ENCODE measurements around the gene KMO.

KMO gene

GRCh38 chr1:241631674-241632073, 99.5 kb downstream of the KMO start:
- DNase-seq, result no peak

- no peak for DNase-seq
Measured at GRCh38 chr1:241632987-241633386, 100.8 kb downstream of the KMO start.

GRCh38 chr1:241635556-241636152, 103.5 kb downstream of the KMO start:
- no peak for DNase-seq

GRCh38 chr1:241636291-241636690, 104.1 kb downstream of the KMO start:
- DNase-seq, result no peak

- no peak for DNase-seq
Measured at GRCh38 chr1:241637046-241637590, 104.9 kb downstream of the KMO start.

GRCh38 chr1:241637604-241638003, 105.4 kb downstream of the KMO start:
- DNase-seq, result peak; percentile 22

GRCh38 chr1:241638099-241638682, 106.0 kb downstream of the KMO start:
- no peak for DNase-seq

- DNase-seq, result peak; percentile 38
Measured at GRCh38 chr1:241638909-241639622, 106.9 kb downstream of the KMO start.

GRCh38 chr1:241639623-241640148, 107.5 kb downstream of the KMO start:
- DNase-seq, result peak; percentile 49

GRCh38 chr1:241640149-241640866, 108.1 kb downstream of the KMO start, which contains the start of the genes CHML and OPN3:
Gene CHML (minus strand): TSS chr1:241640369. CDS start chr1:241635766, 4,603 bp downstream.
Gene OPN3 (minus strand): TSS chr1:241640369. CDS start chr1:241640254, 115 bp downstream.
- peak; percentile 89 for DNase-seq

- no peak for DNase-seq
Measured at GRCh38 chr1:241640867-241641622, 108.9 kb downstream of the KMO start.

GRCh38 chr1:241641773-241642592, 109.8 kb downstream of the KMO start:
- DNase-seq, result peak; percentile 80

- no peak for DNase-seq
Measured at GRCh38 chr1:241642593-241642944, 110.4 kb downstream of the KMO start.

GRCh38 chr1:241644259-241644658, 112.1 kb downstream of the KMO start:
- no peak for DNase-seq

- no peak for DNase-seq
Measured at GRCh38 chr1:241645199-241645598, 113.0 kb downstream of the KMO start.

Data from HCEC 1CT (cell line).